GM06990 (cell line): ENCODE data around the gene SVOPL.

ENCODE experiments used
- DNase-seq: peaks from one replicate; pipeline ENCODE4 v3.0.0-alpha.2; 2011; ENCODE audit not compliant: insufficient read length; ENCODE audit errors: extremely low read depth
- H3K27me3 ChIP-seq: replicated peaks from 2 replicates; pipeline ENCODE4 v1.6.0; 2011; ENCODE audit warnings: low read length; ENCODE audit not compliant: control insufficient read depth, insufficient read depth
- H3K36me3 ChIP-seq: 2 replicates; pipeline ENCODE4 v1.5.1; 2011; ENCODE audit warnings: low read length; ENCODE audit not compliant: control insufficient read depth, insufficient read depth
- H3K4me3 ChIP-seq: replicated peaks from 2 replicates; pipeline ENCODE4 v1.5.1; 2011; ENCODE audit warnings: low read depth, mild to moderate bottlenecking, control low read depth, low read length
- TF ChIP-seq, protein P1 (sequence below): IDR thresholded peaks from 2 replicates; pipeline ENCODE4 v1.5.1; 2011; ENCODE audit warnings: low read length, control low read depth, mild to moderate bottlenecking, inconsistent platforms; ENCODE audit not compliant: insufficient read depth, poor library complexity, severe bottlenecking

Gene SVOPL

DNA sequence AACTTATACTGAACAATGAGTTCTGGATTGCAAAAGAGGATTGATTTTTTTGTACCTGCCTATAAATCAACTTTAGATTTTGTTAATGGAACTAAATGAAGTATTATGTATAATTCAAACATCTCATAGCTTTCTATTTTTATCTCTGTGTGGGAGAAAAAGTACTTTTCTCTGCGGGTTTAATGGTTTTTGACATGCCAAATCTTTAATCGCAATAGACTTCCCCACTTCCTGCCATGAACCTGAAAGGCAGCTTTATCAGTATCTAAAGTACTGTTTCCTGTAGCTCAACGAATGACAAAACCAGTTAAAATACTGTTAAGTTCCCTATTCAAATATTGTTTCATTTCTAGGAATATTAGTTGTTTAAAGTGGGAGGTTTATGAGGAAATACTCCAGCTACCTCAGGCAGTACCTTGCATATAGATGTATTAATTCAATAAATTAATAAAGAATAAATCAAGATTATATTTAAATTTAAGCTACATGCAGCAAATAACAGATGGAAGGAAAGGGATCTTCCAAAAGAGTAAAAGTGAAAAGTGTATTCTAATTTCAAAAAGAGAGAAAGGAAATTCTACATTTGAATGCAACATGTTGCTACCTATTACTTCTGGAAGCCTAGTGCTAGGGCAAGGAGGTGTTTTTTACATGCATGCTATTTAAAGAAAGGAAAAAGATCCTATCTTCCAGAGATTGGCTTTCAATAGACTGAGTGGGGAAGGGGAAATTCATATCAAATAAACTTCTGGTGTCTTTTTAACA, 75.9 kb downstream of the SVOPL start:
- DNase-seq: no peak
- Histone ChIP-seq H3K4me3 (no peak overlapping the region), H3K36me3 (no peaks in the 10 kb centered on the region), H3K27me3 (no peaks in the 10 kb centered on the region)
- TF ChIP-seq, protein P1, sequence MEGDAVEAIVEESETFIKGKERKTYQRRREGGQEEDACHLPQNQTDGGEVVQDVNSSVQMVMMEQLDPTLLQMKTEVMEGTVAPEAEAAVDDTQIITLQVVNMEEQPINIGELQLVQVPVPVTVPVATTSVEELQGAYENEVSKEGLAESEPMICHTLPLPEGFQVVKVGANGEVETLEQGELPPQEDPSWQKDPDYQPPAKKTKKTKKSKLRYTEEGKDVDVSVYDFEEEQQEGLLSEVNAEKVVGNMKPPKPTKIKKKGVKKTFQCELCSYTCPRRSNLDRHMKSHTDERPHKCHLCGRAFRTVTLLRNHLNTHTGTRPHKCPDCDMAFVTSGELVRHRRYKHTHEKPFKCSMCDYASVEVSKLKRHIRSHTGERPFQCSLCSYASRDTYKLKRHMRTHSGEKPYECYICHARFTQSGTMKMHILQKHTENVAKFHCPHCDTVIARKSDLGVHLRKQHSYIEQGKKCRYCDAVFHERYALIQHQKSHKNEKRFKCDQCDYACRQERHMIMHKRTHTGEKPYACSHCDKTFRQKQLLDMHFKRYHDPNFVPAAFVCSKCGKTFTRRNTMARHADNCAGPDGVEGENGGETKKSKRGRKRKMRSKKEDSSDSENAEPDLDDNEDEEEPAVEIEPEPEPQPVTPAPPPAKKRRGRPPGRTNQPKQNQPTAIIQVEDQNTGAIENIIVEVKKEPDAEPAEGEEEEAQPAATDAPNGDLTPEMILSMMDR: no peak

DNA sequence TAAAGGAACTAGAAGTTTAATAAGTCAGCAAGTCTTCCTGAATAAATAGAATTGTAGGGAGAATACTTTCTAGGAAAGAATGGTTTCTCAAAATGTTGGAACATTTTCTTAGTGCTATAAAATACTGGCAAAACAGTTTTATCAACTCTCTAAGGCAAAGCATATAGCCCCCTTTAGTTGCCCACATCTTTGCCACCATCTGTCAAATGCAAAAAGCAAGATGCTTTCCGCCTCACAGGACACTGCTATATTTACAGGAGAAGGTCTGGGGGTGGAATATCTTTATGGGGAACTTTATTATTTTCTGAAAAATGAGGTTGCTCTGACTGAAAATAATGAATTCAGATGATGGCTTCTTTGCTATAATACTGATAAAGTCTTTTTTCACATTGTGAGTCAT, 78.3 kb downstream of the SVOPL start:
- TF ChIP-seq, protein P1: no peak
- H3K4me3 ChIP-seq: no peak overlapping the region
- H3K27me3 ChIP-seq: no peaks in the 10 kb centered on the region
- H3K36me3 ChIP-seq: no peaks in the 10 kb centered on the region
- no peak for DNase-seq

DNA sequence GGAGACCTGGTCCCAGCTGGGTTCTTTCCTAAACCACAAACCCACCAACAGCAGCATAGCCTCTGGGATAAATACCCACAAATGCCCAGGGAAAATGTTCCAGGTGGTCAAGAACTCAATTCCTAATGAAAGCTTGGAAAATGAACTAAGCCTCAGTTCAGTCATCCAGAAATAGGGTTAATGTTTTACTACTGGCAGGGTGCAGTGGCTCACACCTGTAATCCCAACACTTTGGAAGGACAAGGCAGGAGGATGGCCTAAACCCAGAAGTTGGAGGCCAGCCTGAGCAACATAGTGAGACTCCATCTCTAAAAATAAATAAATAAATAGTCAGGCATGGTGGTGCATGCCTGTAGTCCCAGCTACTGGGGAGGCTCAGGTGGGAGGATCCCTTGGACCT, 82.2 kb downstream of the SVOPL start:
- no peak overlapping the region for H3K4me3 ChIP-seq
- TF ChIP-seq, protein P1: no peak

DNA sequence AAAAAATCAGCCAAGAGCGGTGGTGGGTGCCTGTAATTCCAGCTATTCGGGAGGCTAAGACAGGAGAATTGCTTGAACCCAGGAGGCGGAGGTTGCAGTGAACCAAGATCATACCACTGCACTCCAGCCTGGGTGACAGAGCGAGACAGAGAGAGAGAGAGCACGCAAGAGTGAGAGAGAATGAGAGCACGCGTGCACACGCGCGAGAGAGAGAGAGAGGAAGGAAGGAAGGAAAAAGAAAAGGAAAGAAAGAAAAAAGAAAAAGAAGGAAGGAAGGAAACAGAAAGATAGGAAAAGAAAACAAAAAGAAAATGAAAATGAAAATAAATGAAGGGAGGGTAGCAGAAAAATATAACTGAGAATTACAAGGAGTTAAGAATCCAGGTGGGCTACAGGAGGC, 82.7 kb downstream of the SVOPL start:
- H3K36me3 ChIP-seq: no peaks in the 10 kb centered on the region
- TF ChIP-seq, protein P1: no peak
- H3K27me3 ChIP-seq: no peaks in the 10 kb centered on the region
- DNase-seq: no peak
- H3K4me3 ChIP-seq: no peak overlapping the region

More for the DNA sequence above, 82.2 kb downstream of the SVOPL start:
- Histone ChIP-seq H3K27me3 (no peaks in the 10 kb centered on the region), H3K36me3 (no peaks in the 10 kb centered on the region)
- no peak for DNase-seq

DNA sequence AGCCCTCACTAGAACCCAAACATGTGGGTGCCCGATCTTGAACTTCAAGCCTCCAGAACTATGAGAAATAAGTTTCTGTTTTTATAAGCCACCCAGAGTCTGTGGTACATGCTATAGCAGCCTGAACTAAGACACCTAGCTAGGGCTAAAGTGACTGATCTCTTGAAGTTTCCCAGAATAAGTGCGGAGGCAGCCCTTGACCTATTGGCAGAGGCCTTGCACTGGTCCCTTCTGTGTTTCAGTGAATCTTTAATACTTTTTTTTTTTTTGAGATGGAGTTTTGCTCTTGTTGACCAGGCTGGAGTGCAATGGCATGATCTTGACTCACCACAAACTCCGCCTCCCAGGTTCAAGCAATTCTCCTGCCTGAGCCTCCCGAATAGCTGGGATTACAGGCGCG, 85.1 kb downstream of the SVOPL start:
- TF ChIP-seq, protein P1: no peak
- Histone ChIP-seq H3K36me3 (no peaks in the 10 kb centered on the region), H3K4me3 (no peak overlapping the region), H3K27me3 (no peaks in the 10 kb centered on the region)
- DNase-seq: no peak
